GM12878 (cell line): ENCODE data around the gene FOSB. TPM values are rescaled to one million over a fixed set of nuclear protein-coding genes. Genes with fewer than 3 reads are reported as not detected.

Experiments
- ASH2L ChIP-seq: fragments of 300-600, 200-600 bp; sonication (generic); IDR thresholded peaks from 2 replicates; pipeline ENCODE4 v1.6.1; 2017; ENCODE audit warnings: low read depth, mild to moderate bottlenecking, borderline replicate concordance
- ATF7 ChIP-seq: fragments of 450-650 bp; IDR thresholded peaks from 2 replicates; pipeline ENCODE4 v1.6.1; 2016; ENCODE audit warnings: low read depth, mild to moderate bottlenecking
- BRCA1 ChIP-seq: IDR thresholded peaks from 2 replicates; pipeline ENCODE4 v1.6.1; 2011; ENCODE audit warnings: low read depth, low read length, improper control_type of control experiment
- GABPA ChIP-seq: IDR thresholded peaks from 2 replicates; pipeline ENCODE4 v1.6.1; 2014; ENCODE audit warnings: antibody characterized with exemption, low read depth, mild to moderate bottlenecking, inconsistent platforms
- IRF4 ChIP-seq: IDR thresholded peaks from 2 replicates; pipeline ENCODE4 v1.6.1; 2011; ENCODE audit warnings: low read depth, low read length
- KDM1A ChIP-seq: fragments of 200-600 bp; sonication (generic); IDR thresholded peaks from 2 replicates; pipeline ENCODE4 v1.6.1; 2016; ENCODE audit warnings: borderline replicate concordance
- NBN ChIP-seq: fragments of 450-650 bp; IDR thresholded peaks from 2 replicates; pipeline ENCODE4 v1.6.1; 2016
- NFXL1 ChIP-seq: fragments of 450-650 bp; IDR thresholded peaks from 2 replicates; pipeline ENCODE4 v1.6.1; 2017; ENCODE audit warnings: antibody characterized with exemption, mild to moderate bottlenecking, borderline replicate concordance
- NRF1 ChIP-seq: conservative IDR thresholded peaks from 2 replicates; pipeline ENCODE4 v1.6.1; 2011; ENCODE audit warnings: mild to moderate bottlenecking, low read depth, low read length, improper control_type of control experiment
- POLR2AphosphoS5 ChIP-seq: IDR thresholded peaks from 2 replicates; pipeline ENCODE4 v1.6.1; 2011; ENCODE audit warnings: mild to moderate bottlenecking, low read length, inconsistent platforms
- RAD21 ChIP-seq: IDR thresholded peaks from 2 replicates; pipeline ENCODE4 v1.6.1; 2011; ENCODE audit warnings: mild to moderate bottlenecking, low read depth, low read length, moderate library complexity; ENCODE audit not compliant: insufficient read depth
- RAD51 ChIP-seq: fragments of 450-650 bp; IDR thresholded peaks from 2 replicates; pipeline ENCODE4 v1.6.1; 2016; ENCODE audit warnings: moderate library complexity, mild to moderate bottlenecking, inconsistent platforms
- RELA ChIP-seq: fragments of 450-650 bp; IDR thresholded peaks from 2 replicates; pipeline ENCODE4 v1.8.0; 2014; ENCODE audit warnings: borderline replicate concordance; ENCODE audit not compliant: partially characterized antibody
- SMARCA5 ChIP-seq: fragments of 450-650 bp; IDR thresholded peaks from 2 replicates; pipeline ENCODE4 v1.6.1; 2017; ENCODE audit warnings: mild to moderate bottlenecking
- SMC3 ChIP-seq: IDR thresholded peaks from 2 replicates; pipeline ENCODE4 v1.6.1; 2011; ENCODE audit warnings: low read length, improper control_type of control experiment, borderline replicate concordance
- ZNF622 ChIP-seq: fragments of 450-650 bp; IDR thresholded peaks from 2 replicates; pipeline ENCODE4 v1.6.1; 2017; ENCODE audit warnings: mild to moderate bottlenecking, inconsistent platforms
- polyA plus RNA-seq, 11 experiments: library from polyadenylated mRNA; depleted of rRNA in 4 of 11; unstranded in 6 of 11; stranded (reverse) in 5 of 11; fragments of >200 nt; fragmentation: Nextera tagmentation in 4 of 11; fragmentation: Illumina TruSeq in 1 of 11; extraction: Ambion mirVana in 4 of 11; extraction: Trizol in 1 of 11; gene quantifications; 1 replicate in 1 of 11; 2 replicates in 10 of 11; pipeline versions ENCODE4 v1.2.1 to v1.2.3, GENCODE V29; 2011 to 2016; ENCODE audit warnings: inconsistent platforms in 2 of 11, missing spikeins in 2 of 11, low read depth in 1 of 11
- total RNA-seq, 4 experiments: library from RNA; depleted of rRNA in 3 of 4; stranded (reverse); fragments of >200 nt in 3 of 4; fragmentation: Illumina TruSeq in 1 of 4; extraction: Trizol in 1 of 4; gene quantifications; 2 replicates each; pipeline versions ENCODE4 v1.2.1 to v1.2.3, GENCODE V29; 2013 to 2021
- TF ChIP-seq, protein P1 (sequence below): fragments of 450-650 bp; IDR thresholded peaks from 2 replicates; pipeline ENCODE4 v1.6.1; 2016; ENCODE audit warnings: mild to moderate bottlenecking
- TF ChIP-seq, protein P2 (sequence below): fragments of 450-650 bp; conservative IDR thresholded peaks from 2 replicates; pipeline ENCODE4 v1.6.1; 2017; ENCODE audit warnings: mild to moderate bottlenecking, moderate library complexity
- TF ChIP-seq, protein P3 (sequence below): fragments of 450-650 bp; IDR thresholded peaks from 2 replicates; pipeline ENCODE4 v1.6.1; 2017; ENCODE audit warnings: antibody characterized with exemption, mild to moderate bottlenecking, moderate library complexity
- TF ChIP-seq, protein P4 (sequence below): fragments of 150-350 bp; IDR thresholded peaks from 2 replicates; pipeline ENCODE4 v1.6.1; 2014; ENCODE audit warnings: mild to moderate bottlenecking, low read depth, low read length
- TF ChIP-seq, protein P5 (sequence below): fragments of 450-650 bp; IDR thresholded peaks from 2 replicates; pipeline ENCODE4 v1.6.1; 2016; ENCODE audit warnings: mild to moderate bottlenecking
- TF ChIP-seq, protein P6 (sequence below): IDR thresholded peaks from 2 replicates; pipeline ENCODE4 v1.6.1; 2012; ENCODE audit warnings: low read depth, low read length, improper control_type of control experiment

The FOSB gene
- total and polyA plus RNA-seq, 10 of the 15 experiments (the other 5 are each of a cell fraction or from before 2014, with no cell fraction given): 0.06 to 0.56 (median 0.26) TPM

DNA sequence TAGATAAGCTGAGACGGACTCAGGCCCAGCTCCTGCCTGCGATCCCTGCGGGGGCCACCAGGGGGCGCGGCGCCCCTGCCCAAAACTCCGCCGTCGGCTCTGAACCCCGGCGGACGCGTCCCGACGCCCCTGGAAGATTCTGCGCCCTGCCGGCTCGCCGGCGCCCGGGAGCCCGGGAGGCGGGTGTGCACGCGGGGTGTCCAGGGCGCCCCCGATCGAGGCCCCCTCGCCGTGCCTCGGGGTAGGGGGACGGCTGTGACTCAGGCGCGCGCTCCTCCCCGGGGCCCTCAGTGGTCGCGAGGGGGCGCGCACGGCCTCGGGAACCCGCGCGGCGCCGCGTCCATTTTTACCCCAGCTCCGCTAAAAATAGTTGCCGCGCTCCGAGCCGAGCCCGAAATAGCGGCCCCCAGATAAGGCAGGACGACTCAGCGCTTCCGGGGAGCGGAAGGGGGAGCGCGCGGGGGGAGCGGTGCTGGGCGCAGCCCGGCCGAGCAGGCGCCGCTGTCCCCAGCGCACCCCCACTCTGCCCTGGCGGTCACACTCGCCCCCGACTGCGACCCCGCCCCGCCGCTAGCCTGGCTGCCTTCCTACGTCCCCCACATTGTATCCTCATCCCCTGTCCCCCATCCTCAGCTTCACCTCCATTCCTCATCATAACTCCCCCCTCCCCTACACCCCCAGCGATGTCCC lies 28.1 kb upstream of the FOSB start (continued):
- no peak for TF ChIP-seq KDM1A
- TF ChIP-seq GABPA: peak; percentile 27; the same call in 1 of the 2 replicates
- TF ChIP-seq, protein P1, sequence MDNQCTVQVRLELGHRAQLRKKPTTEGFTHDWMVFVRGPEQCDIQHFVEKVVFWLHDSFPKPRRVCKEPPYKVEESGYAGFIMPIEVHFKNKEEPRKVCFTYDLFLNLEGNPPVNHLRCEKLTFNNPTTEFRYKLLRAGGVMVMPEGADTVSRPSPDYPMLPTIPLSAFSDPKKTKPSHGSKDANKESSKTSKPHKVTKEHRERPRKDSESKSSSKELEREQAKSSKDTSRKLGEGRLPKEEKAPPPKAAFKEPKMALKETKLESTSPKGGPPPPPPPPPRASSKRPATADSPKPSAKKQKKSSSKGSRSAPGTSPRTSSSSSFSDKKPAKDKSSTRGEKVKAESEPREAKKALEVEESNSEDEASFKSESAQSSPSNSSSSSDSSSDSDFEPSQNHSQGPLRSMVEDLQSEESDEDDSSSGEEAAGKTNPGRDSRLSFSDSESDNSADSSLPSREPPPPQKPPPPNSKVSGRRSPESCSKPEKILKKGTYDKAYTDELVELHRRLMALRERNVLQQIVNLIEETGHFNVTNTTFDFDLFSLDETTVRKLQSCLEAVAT: no peak
- TF ChIP-seq NRF1: no peak
- no peak for TF ChIP-seq BRCA1
- peak; percentile 77 for TF ChIP-seq RAD21
- TF ChIP-seq, protein P2, sequence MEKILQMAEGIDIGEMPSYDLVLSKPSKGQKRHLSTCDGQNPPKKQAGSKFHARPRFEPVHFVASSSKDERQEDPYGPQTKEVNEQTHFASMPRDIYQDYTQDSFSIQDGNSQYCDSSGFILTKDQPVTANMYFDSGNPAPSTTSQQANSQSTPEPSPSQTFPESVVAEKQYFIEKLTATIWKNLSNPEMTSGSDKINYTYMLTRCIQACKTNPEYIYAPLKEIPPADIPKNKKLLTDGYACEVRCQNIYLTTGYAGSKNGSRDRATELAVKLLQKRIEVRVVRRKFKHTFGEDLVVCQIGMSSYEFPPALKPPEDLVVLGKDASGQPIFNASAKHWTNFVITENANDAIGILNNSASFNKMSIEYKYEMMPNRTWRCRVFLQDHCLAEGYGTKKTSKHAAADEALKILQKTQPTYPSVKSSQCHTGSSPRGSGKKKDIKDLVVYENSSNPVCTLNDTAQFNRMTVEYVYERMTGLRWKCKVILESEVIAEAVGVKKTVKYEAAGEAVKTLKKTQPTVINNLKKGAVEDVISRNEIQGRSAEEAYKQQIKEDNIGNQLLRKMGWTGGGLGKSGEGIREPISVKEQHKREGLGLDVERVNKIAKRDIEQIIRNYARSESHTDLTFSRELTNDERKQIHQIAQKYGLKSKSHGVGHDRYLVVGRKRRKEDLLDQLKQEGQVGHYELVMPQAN: peak; percentile 87
- TF ChIP-seq NFXL1: 0 out of 2 replicates have a peak, but pooled peaks have one; percentile 32
- TF ChIP-seq ASH2L: peak; percentile 78; the same call in 1 of the 2 replicates
- TF ChIP-seq SMARCA5: peak; percentile 98
- TF ChIP-seq RAD51: no peak
- TF ChIP-seq NBN: no peak
- TF ChIP-seq, protein P3, sequence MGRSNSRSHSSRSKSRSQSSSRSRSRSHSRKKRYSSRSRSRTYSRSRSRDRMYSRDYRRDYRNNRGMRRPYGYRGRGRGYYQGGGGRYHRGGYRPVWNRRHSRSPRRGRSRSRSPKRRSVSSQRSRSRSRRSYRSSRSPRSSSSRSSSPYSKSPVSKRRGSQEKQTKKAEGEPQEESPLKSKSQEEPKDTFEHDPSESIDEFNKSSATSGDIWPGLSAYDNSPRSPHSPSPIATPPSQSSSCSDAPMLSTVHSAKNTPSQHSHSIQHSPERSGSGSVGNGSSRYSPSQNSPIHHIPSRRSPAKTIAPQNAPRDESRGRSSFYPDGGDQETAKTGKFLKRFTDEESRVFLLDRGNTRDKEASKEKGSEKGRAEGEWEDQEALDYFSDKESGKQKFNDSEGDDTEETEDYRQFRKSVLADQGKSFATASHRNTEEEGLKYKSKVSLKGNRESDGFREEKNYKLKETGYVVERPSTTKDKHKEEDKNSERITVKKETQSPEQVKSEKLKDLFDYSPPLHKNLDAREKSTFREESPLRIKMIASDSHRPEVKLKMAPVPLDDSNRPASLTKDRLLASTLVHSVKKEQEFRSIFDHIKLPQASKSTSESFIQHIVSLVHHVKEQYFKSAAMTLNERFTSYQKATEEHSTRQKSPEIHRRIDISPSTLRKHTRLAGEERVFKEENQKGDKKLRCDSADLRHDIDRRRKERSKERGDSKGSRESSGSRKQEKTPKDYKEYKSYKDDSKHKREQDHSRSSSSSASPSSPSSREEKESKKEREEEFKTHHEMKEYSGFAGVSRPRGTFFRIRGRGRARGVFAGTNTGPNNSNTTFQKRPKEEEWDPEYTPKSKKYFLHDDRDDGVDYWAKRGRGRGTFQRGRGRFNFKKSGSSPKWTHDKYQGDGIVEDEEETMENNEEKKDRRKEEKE: no peak
- TF ChIP-seq POLR2AphosphoS5: no peak
- no peak for TF ChIP-seq ZNF622
- peak; percentile 88 for TF ChIP-seq SMC3
- TF ChIP-seq, protein P4, sequence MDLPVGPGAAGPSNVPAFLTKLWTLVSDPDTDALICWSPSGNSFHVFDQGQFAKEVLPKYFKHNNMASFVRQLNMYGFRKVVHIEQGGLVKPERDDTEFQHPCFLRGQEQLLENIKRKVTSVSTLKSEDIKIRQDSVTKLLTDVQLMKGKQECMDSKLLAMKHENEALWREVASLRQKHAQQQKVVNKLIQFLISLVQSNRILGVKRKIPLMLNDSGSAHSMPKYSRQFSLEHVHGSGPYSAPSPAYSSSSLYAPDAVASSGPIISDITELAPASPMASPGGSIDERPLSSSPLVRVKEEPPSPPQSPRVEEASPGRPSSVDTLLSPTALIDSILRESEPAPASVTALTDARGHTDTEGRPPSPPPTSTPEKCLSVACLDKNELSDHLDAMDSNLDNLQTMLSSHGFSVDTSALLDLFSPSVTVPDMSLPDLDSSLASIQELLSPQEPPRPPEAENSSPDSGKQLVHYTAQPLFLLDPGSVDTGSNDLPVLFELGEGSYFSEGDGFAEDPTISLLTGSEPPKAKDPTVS: peak; percentile 87
- TF ChIP-seq, protein P5, sequence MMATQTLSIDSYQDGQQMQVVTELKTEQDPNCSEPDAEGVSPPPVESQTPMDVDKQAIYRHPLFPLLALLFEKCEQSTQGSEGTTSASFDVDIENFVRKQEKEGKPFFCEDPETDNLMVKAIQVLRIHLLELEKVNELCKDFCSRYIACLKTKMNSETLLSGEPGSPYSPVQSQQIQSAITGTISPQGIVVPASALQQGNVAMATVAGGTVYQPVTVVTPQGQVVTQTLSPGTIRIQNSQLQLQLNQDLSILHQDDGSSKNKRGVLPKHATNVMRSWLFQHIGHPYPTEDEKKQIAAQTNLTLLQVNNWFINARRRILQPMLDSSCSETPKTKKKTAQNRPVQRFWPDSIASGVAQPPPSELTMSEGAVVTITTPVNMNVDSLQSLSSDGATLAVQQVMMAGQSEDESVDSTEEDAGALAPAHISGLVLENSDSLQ: no peak
- no peak for TF ChIP-seq ATF7
- TF ChIP-seq RELA: peak; percentile 47
- TF ChIP-seq, protein P6, sequence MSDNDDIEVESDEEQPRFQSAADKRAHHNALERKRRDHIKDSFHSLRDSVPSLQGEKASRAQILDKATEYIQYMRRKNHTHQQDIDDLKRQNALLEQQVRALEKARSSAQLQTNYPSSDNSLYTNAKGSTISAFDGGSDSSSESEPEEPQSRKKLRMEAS: no peak
- no peak for TF ChIP-seq IRF4
